OCI-LY7 (cell line): Measurements from ENCODE around the gene GPRIN3. TPM values are rescaled to one million over a fixed set of nuclear protein-coding genes. Genes with fewer than 3 reads are reported as not detected.

Experiments used
- BruUV-seq: library from RNA; stranded (reverse); fragments of 400-500 nt; replicated peaks from 2 replicates; lab custom pipeline; 2021; lab: Mats Ljungman, UMichigan
- CTCF ChIA-PET: fragments of 300-600 bp; sonication (Branson Sonifier 250); formaldehyde crosslinking; loops from one replicate; lab custom pipeline; 2022; ENCODE audit warnings: antibody characterized with exemption; ENCODE audit not compliant: unreplicated experiment; lab: Charles Lee
- POLR2A ChIA-PET: fragments of 300-600 bp; sonication (Branson Sonifier 250); formaldehyde crosslinking; loops from one replicate; lab custom pipeline; 2022; ENCODE audit warnings: antibody characterized with exemption; lab: Charles Lee
- DNase-seq: peaks from one replicate; pipeline ENCODE4 v3.0.0-alpha.2; 2015; ENCODE audit warnings: low spot score
- H2AFZ ChIP-seq: fragments of 200-600 bp; sonication (generic), shearing (Covaris generic); 2 replicates; pipeline ENCODE4 v1.6.1; 2014; ENCODE audit warnings: mild to moderate bottlenecking, antibody characterized with exemption, low read length, moderate library complexity
- H3K27ac ChIP-seq: fragments of 200-600 bp; sonication (generic); 2 replicates; pipeline ENCODE4 v1.5.1; 2014; ENCODE audit warnings: mixed run types, low read depth, mild to moderate bottlenecking, moderate library complexity, low read length, inconsistent platforms; ENCODE audit not compliant: poor library complexity, severe bottlenecking
- H3K36me3 ChIP-seq: fragments of 200-600 bp; sonication (generic); 2 replicates; pipeline ENCODE4 v1.6.1; 2014; ENCODE audit warnings: mild to moderate bottlenecking, antibody characterized with exemption, low read length, moderate library complexity, mixed read lengths; ENCODE audit not compliant: insufficient read depth
- H3K4me1 ChIP-seq: fragments of 200-600 bp; sonication (generic); 2 replicates; pipeline ENCODE4 v1.5.1; 2014; ENCODE audit warnings: mild to moderate bottlenecking, low read length; ENCODE audit not compliant: insufficient read depth, poor library complexity, severe bottlenecking
- H3K4me2 ChIP-seq: fragments of 200-600 bp; sonication (generic); 2 replicates; pipeline ENCODE4 v1.6.1; 2014; ENCODE audit warnings: mild to moderate bottlenecking, low read length
- H3K4me3 ChIP-seq: fragments of 200-600 bp; sonication (generic); 2 replicates; pipeline ENCODE4 v1.5.1; 2014; ENCODE audit warnings: mild to moderate bottlenecking, low read depth, low read length; ENCODE audit not compliant: poor library complexity, severe bottlenecking
- H3K79me2 ChIP-seq: fragments of 200-600 bp; sonication (generic); 2 replicates; pipeline ENCODE4 v1.6.1; 2016; ENCODE audit warnings: low read depth, mild to moderate bottlenecking, low read length, moderate library complexity, mixed read lengths; ENCODE audit not compliant: insufficient read depth
- H3K9me2 ChIP-seq: fragments of 200-600 bp; sonication (generic); 2 replicates; pipeline ENCODE4 v1.6.1; 2016; ENCODE audit warnings: mild to moderate bottlenecking, low read length, mixed read lengths; ENCODE audit not compliant: insufficient read depth
- H3K9me3 ChIP-seq: fragments of 200-600 bp; sonication (generic); 2 replicates; pipeline ENCODE4 v1.6.1; 2014; ENCODE audit warnings: mild to moderate bottlenecking, mixed run types, low read length, mixed read lengths
- H4K20me1 ChIP-seq: fragments of 200-600 bp; sonication (generic); 2 replicates; pipeline ENCODE4 v1.6.1; 2014; ENCODE audit warnings: mild to moderate bottlenecking, antibody characterized with exemption, low read length, moderate library complexity, mixed read lengths; ENCODE audit not compliant: insufficient read depth
- CTCF ChIP-seq: fragments of 200-600 bp; sonication (generic); conservative IDR thresholded peaks from 2 replicates; pipeline ENCODE4 v1.5.1; 2014; ENCODE audit warnings: mild to moderate bottlenecking, antibody characterized with exemption, low read length, moderate library complexity, mixed read lengths
- EZH2phosphoT487 ChIP-seq: fragments of 200-600 bp; sonication (generic); IDR thresholded peaks from 2 replicates; pipeline ENCODE4 v1.6.1; 2018; ENCODE audit warnings: low read depth, borderline replicate concordance, mild to moderate bottlenecking, mixed run types, antibody characterized with exemption, low read length, moderate library complexity, mixed read lengths
- intact Hi-C: fragments of 100-400 bp; cut with micrococcal nuclease; formaldehyde crosslinking; loops from one replicate; pipeline ENCODE4 v1.10.0; 2022; ENCODE audit not compliant: unreplicated experiment
- total RNA-seq, 2 experiments: library from RNA; depleted of rRNA in 1 of 2; stranded (reverse); fragments of >200 nt in 1 of 2; shearing (Covaris generic) in 1 of 2; gene quantifications; 2 replicates each; pipeline ENCODE4 v1.2.3, GENCODE V29; 2014 to 2022

Gene GPRIN3
- total RNA-seq, 2 experiments from 2014 or later, result 4.6 to 9.3 TPM

- ChIA-PET POLR2A (interaction anchor here (0.6 to 1.3 kb wide), 2 partner anchors 16 to 424 kb away, joined by 3 read pairs; no protein-coding TSS in a partner anchor), CTCF (no interaction called here)
- no TSS peak for BruUV-seq
- Histone ChIP-seq H3K79me2 (no peaks in the 10 kb centered on the region), H3K4me1 (no peaks in the 10 kb centered on the region), H3K36me3 (no peaks in the 10 kb centered on the region), H2AFZ (no peak overlapping the region), H3K27ac (no peak overlapping the region), H3K4me2 (no peak overlapping the region), H4K20me1 (no peaks in the 10 kb centered on the region), H3K4me3 (no peak overlapping the region), H3K9me3 (no peaks in the 10 kb centered on the region), H3K9me2 (no peaks in the 10 kb centered on the region)
- TF ChIP-seq EZH2phosphoT487, result no peak
- no peak for TF ChIP-seq CTCF
- intact Hi-C loops, result no loop called here
- no peak for DNase-seq
These were observed 113.8 kb downstream of the GPRIN3 start for GRCh38 chr4:89193843-89194242.

Other genes with a start within 250 kb of the GPRIN3 start
- gene TIGD2, start 196.3 kb downstream of the GPRIN3 start, total RNA-seq (2014; rRNA removed; shearing (Covaris generic)), result 3.7 and 6.3 TPM in 2 replicates
- gene TIGD2, start 196.3 kb downstream of the GPRIN3 start, total RNA-seq (2022), result 9.6 and 10.0 TPM in 2 replicates